Measurements from ENCODE around the gene TMEM144.
A peak's percentile ranks its signal among the peaks of the same experiment; 100 is the strongest.
"Not testable (repeated sequence)": the region's sequence is repeated elsewhere in the genome, so short reads cannot be mapped to it uniquely, and the experiment has no call there.

TMEM144 gene

GRCh38 chr4:158259955-158260575 lies 49.8 kb downstream of the TMEM144 start:
- peak; percentile 18 for DNase-seq (ENCODE audit: low read depth)
- peak; percentile 56 for TF ChIP-seq CTCF (conservative IDR thresholded peaks at IDR 0.05; ENCODE audit: low read length)
- no peak overlapping the region for H3K4me3 ChIP-seq (ENCODE audit: low read length)

- DNase-seq (ENCODE audit: low read depth): no peak
- TF ChIP-seq CTCF (conservative IDR thresholded peaks at IDR 0.05; ENCODE audit: low read length): no peak
- H3K4me3 ChIP-seq (ENCODE audit: low read length): no peak overlapping the region
These were observed 51.2 kb downstream of the TMEM144 start for GRCh38 chr4:158261480-158261879.

GRCh38 chr4:158268553-158268952 lies 58.3 kb downstream of the TMEM144 start:
- DNase-seq (ENCODE audit: low read depth): no peak
- 0 out of 2 replicates have a peak, but pooled peaks have one; percentile 5 for TF ChIP-seq CTCF (conservative IDR thresholded peaks at IDR 0.05; ENCODE audit: low read length)
- no peak overlapping the region for H3K4me3 ChIP-seq (ENCODE audit: low read length)

- no peak for DNase-seq (ENCODE audit: low read depth)
- no peak for TF ChIP-seq CTCF (conservative IDR thresholded peaks at IDR 0.05; ENCODE audit: low read length)
- no peak overlapping the region for H3K4me3 ChIP-seq (ENCODE audit: low read length)
These were observed 64.3 kb downstream of the TMEM144 start for GRCh38 chr4:158274636-158275035.

GRCh38 chr4:158277558-158277957 lies 67.3 kb downstream of the TMEM144 start:
- no peak overlapping the region for H3K4me3 ChIP-seq (ENCODE audit: low read length)
- no peak for TF ChIP-seq CTCF (conservative IDR thresholded peaks at IDR 0.05; ENCODE audit: low read length)
- no peak for DNase-seq (ENCODE audit: low read depth)

GRCh38 chr4:158279052-158279451 lies 68.8 kb downstream of the TMEM144 start:
- peak; percentile 35 for DNase-seq (ENCODE audit: low read depth)
- H3K4me3 ChIP-seq (ENCODE audit: low read length): not testable (repeated sequence)

- no peak overlapping the region for H3K4me3 ChIP-seq (ENCODE audit: low read length)
- TF ChIP-seq CTCF (conservative IDR thresholded peaks at IDR 0.05; ENCODE audit: low read length): no peak
- peak; percentile 24 for DNase-seq (ENCODE audit: low read depth)
These were observed 70.6 kb downstream of the TMEM144 start for GRCh38 chr4:158280856-158281255.

- no peak for TF ChIP-seq CTCF (conservative IDR thresholded peaks at IDR 0.05; ENCODE audit: low read length)
- DNase-seq (ENCODE audit: low read depth): peak; percentile 36
- H3K4me3 ChIP-seq (ENCODE audit: low read length): no peak overlapping the region
These were observed 72.0 kb downstream of the TMEM144 start for GRCh38 chr4:158282252-158282651.
